Lung (tissue), 12 donors: Measurements from ENCODE around the gene SCLT1. TPM values are rescaled to one million over a fixed set of nuclear protein-coding genes. Genes with fewer than 3 reads are reported as not detected.
"Not testable (repeated sequence)": the region's sequence is repeated elsewhere in the genome, so short reads cannot be mapped to it uniquely, and the experiment has no call there.

Experiments
- ATAC-seq: fragments of 200-7000 bp; cut with Tn5 transposase; one replicate; pipeline ENCODE4 v1.9.1; 2020; ENCODE audit warnings: moderate number of reproducible peaks; ENCODE audit not compliant: insufficient read depth, low FRiP score
- DNase-seq, 3 donors: peaks; one replicate each; pipeline ENCODE4 v3.0.0-alpha.2; 2013 to 2017
- H3K27ac ChIP-seq, 2 donors: one replicate each; pipeline ENCODE4 v1.5.1; 2013; ENCODE audit warnings: mild to moderate bottlenecking in 2 of 2, moderate library complexity in 2 of 2, control low read depth in 1 of 2, inconsistent platforms in 1 of 2, low read depth in 1 of 2, low read length in 1 of 2
- H3K27me3 ChIP-seq, 3 donors: one replicate each; pipeline ENCODE4 v1.5.1; 2013; ENCODE audit warnings: low read length in 2 of 3; ENCODE audit not compliant: control insufficient read depth in 3 of 3, insufficient read depth in 3 of 3
- H3K36me3 ChIP-seq, 4 donors: one replicate each; pipeline ENCODE4 v1.5.1; 2013; ENCODE audit warnings: low read length in 4 of 4, mild to moderate bottlenecking in 1 of 4, moderate library complexity in 1 of 4; ENCODE audit not compliant: control insufficient read depth in 4 of 4, insufficient read depth in 4 of 4
- H3K4me1 ChIP-seq, 5 donors: one replicate each; pipeline ENCODE4 v1.5.1; 2013; ENCODE audit warnings: low read length in 5 of 5, mild to moderate bottlenecking in 2 of 5, moderate library complexity in 1 of 5; ENCODE audit not compliant: control insufficient read depth in 5 of 5, insufficient read depth in 5 of 5
- H3K4me3 ChIP-seq: one replicate; pipeline ENCODE4 v1.5.1; 2013; ENCODE audit warnings: mild to moderate bottlenecking, control low read depth, moderate library complexity
- H3K9ac ChIP-seq, 2 donors: one replicate each; pipeline ENCODE4 v1.5.1; 2013; ENCODE audit warnings: low read length in 2 of 2, control low read depth in 1 of 2; ENCODE audit not compliant: insufficient read depth in 1 of 2
- H3K9me3 ChIP-seq, 4 donors: one replicate each; pipeline ENCODE4 v1.5.1; 2013; ENCODE audit warnings: low read length in 3 of 4, mild to moderate bottlenecking in 1 of 4, moderate library complexity in 1 of 4; ENCODE audit not compliant: control insufficient read depth in 4 of 4, insufficient read depth in 3 of 4
- CTCF ChIP-seq: IDR thresholded peaks from 2 replicates; pipeline ENCODE4 v1.5.1; 2012; ENCODE audit warnings: mild to moderate bottlenecking; ENCODE audit errors: control extremely low read depth, extremely low read depth
- WGBS, 2 donors: extraction: QIAGEN DNeasy Blood & Tissue Kit; methylation state at CpG; one replicate each; pipeline ENCODE4 v1.1.7; 2013; 5-methylcytosine and 5-hydroxymethylcytosine counted together
- polyA plus RNA-seq, 2 donors: library from polyadenylated mRNA; stranded (reverse); fragments of 200-250 nt; gene quantifications; one replicate each; pipeline ENCODE4 v1.2.1, GENCODE V29; 2013
- total RNA-seq, 2 donors: library from RNA; depleted of rRNA in 1 of 2; stranded (reverse); fragments of >200 nt in 1 of 2; gene quantifications; one replicate each; pipeline ENCODE4 v1.2.1, GENCODE V29; 2014 to 2021
- donor health status: control.
- donor health status: control.
- donor health status: Bipolar disorder and iron deficiency.
- donor health status: healthy.
- donor health status: DM: yes; HTN: yes; CAD: no.

Gene SCLT1
- total and polyA plus RNA-seq, 4 donors: 4.3 to 31.8 (median 9.7) TPM

GRCh38 chr4:129077326-129077725 is 16.0 kb downstream of the SCLT1 start:
- no peaks in the 10 kb centered on the region for H3K4me1 ChIP-seq
- peaks cover 11 to 36% (median 27%) of the 10 kb centered on the region in 4 donors for H3K36me3 ChIP-seq
- H3K9ac ChIP-seq: no peak overlapping the region
- DNase-seq: no peak
- no peaks in the 10 kb centered on the region for H3K27me3 ChIP-seq
- no peak for TF ChIP-seq CTCF
- H3K4me3 ChIP-seq: no peak overlapping the region
- H3K9me3 ChIP-seq: peaks cover 0 to 8% (median 5%) of the 10 kb centered on the region in 4 donors
- ATAC-seq: no peak
- H3K27ac ChIP-seq: no peak overlapping the region

- H3K27ac ChIP-seq, DNase-seq, H3K4me1 ChIP-seq, H3K9ac ChIP-seq, H3K4me3 ChIP-seq, H3K36me3 ChIP-seq, H3K27me3 ChIP-seq, ATAC-seq, H3K9me3 ChIP-seq: not testable (repeated sequence)
- 100% methylated on average over 2 of the region's 2 CpGs for WGBS, 2 donors
These were observed 23.8 kb downstream of the SCLT1 start for GRCh38 chr4:129069537-129069936.

- no peak overlapping the region for H3K4me3 ChIP-seq
- peaks cover 5 to 20% (median 10%) of the 10 kb centered on the region in 4 donors for H3K36me3 ChIP-seq
- TF ChIP-seq CTCF: no peak
- H3K9me3 ChIP-seq: peaks cover 2 to 28% (median 14%) of the 10 kb centered on the region in 4 donors
- DNase-seq (no peak), ATAC-seq (no peak)
- no peaks in the 10 kb centered on the region for H3K27me3 ChIP-seq
- H3K27ac ChIP-seq: no peak overlapping the region
- no peak overlapping the region for H3K9ac ChIP-seq
- H3K4me1 ChIP-seq: no peaks in the 10 kb centered on the region
These were observed 28.6 kb downstream of the SCLT1 start for GRCh38 chr4:129064717-129065116.

- Histone ChIP-seq H3K9ac (no peak overlapping the region), H3K4me1 (no peaks in the 10 kb centered on the region), H3K27ac (no peak overlapping the region), H3K27me3 (no peaks in the 10 kb centered on the region), H3K36me3 (peaks cover 5 to 20% (median 10%) of the 10 kb centered on the region in 4 donors), H3K9me3 (peaks cover 9 to 28% (median 14%) of the 10 kb centered on the region in 4 donors), H3K4me3 (no peak overlapping the region)
- 98 to 99% methylated on average over 2 of the region's 2 CpGs for WGBS, 2 donors
- DNase-seq (no peak), ATAC-seq (no peak)
- no peak for TF ChIP-seq CTCF
These were observed 29.7 kb downstream of the SCLT1 start for GRCh38 chr4:129063640-129064039.
